PFSK-1 (cell line): Measurements from ENCODE around the gene CCDC86. TPM values are rescaled to one million over a fixed set of nuclear protein-coding genes. Genes with fewer than 3 reads are reported as not detected.

ENCODE experiments used
- FOXP2 ChIP-seq: optimal IDR thresholded peaks from 2 replicates; pipeline ENCODE3; 2011; ENCODE audit warnings: borderline replicate concordance, control low read depth, inconsistent platforms; ENCODE audit not compliant: insufficient read depth; ENCODE audit errors: extremely low read length, extremely low read depth
- POLR2AphosphoS5 ChIP-seq: IDR thresholded peaks from 2 replicates; pipeline ENCODE4 v1.6.1; 2012; ENCODE audit warnings: low read depth, mild to moderate bottlenecking, control low read depth, low read length, moderate library complexity
- REST ChIP-seq, 2 experiments: IDR thresholded peaks; 2 replicates each; pipeline versions ENCODE4 v1.6.1 to v1.8.0; 2011 to 2012; ENCODE audit warnings: low read depth in 2 of 2, low read length in 2 of 2, control low read depth in 1 of 2, inconsistent platforms in 1 of 2, mild to moderate bottlenecking in 1 of 2, moderate library complexity in 1 of 2; ENCODE audit not compliant: insufficient read depth in 1 of 2
- SIN3A ChIP-seq: IDR thresholded peaks from 2 replicates; pipeline ENCODE4 v1.6.1; 2012; ENCODE audit warnings: mild to moderate bottlenecking, low read length, moderate library complexity, borderline replicate concordance; ENCODE audit not compliant: insufficient read depth
- TAF1 ChIP-seq: IDR thresholded peaks from 2 replicates; pipeline ENCODE4 v1.6.1; 2012; ENCODE audit warnings: low read length, control low read depth, borderline replicate concordance; ENCODE audit not compliant: insufficient read depth
- polyA plus RNA-seq: library from polyadenylated mRNA; unstranded; fragments of >200 nt; gene quantifications from one replicate; pipeline ENCODE4 v1.2.1, GENCODE V29; 2012; ENCODE audit warnings: low read depth, missing spikeins; ENCODE audit not compliant: insufficient read length

CCDC86 gene
- polyA plus RNA-seq = 76.4 TPM

- peak; percentile 52 for TF ChIP-seq POLR2AphosphoS5
- TF ChIP-seq TAF1 = peak; percentile 75; the same call in 1 of the 2 replicates
- 0 out of 4 replicates have a peak, but pooled peaks of 1 of the 2 experiments have one; percentile 38 for TF ChIP-seq REST (IDR thresholded peaks at IDR 0.05; ENCODE audit: insufficient read depth in 1 of 2, low read depth in 2 of 2, low read length in 2 of 2)
- peak; percentile 100 for TF ChIP-seq SIN3A
- peak; percentile 98 for TF ChIP-seq FOXP2
These were observed at the start of gene CCDC86 for GRCh38 chr11:60841797-60842667. Gene CCDC86 (plus strand): TSS chr11:60842113. CDS start chr11:60842125, 12 bp downstream.

GRCh38 chr11:60792521-60792920, 49.4 kb upstream of the CCDC86 start:
- TF ChIP-seq TAF1 (no peak), REST (IDR thresholded peaks at IDR 0.05; ENCODE audit: insufficient read depth in 1 of 2, low read depth in 2 of 2, low read length in 2 of 2) (no peak), FOXP2 (no peak), SIN3A (no peak)

- TF ChIP-seq POLR2AphosphoS5 (no peak), SIN3A (no peak), FOXP2 (no peak), REST (IDR thresholded peaks at IDR 0.05; ENCODE audit: insufficient read depth in 1 of 2, low read depth in 2 of 2, low read length in 2 of 2) (no peak), TAF1 (no peak)
These were observed 46.6 kb upstream of the CCDC86 start for GRCh38 chr11:60795291-60795690.

- TF ChIP-seq SIN3A = no peak
- no peak for TF ChIP-seq REST (IDR thresholded peaks at IDR 0.05; ENCODE audit: insufficient read depth in 1 of 2, low read depth in 2 of 2, low read length in 2 of 2)
- TF ChIP-seq FOXP2 = no peak
- TF ChIP-seq TAF1 = no peak
- no peak for TF ChIP-seq POLR2AphosphoS5
These were observed 43.9 kb upstream of the CCDC86 start for GRCh38 chr11:60797846-60798630.
